ENCODE measurements around the gene EXOC3L1.

Gene EXOC3L1

GRCh38 chr16:67212766-67213165 lies 22.8 kb upstream of the EXOC3L1 start:
- TF ChIP-seq GLIS3 (CRISPR knock-in tag; IDR thresholded peaks at IDR 0.05) (no peak), PATZ1 (CRISPR knock-in tag; IDR thresholded peaks at IDR 0.05; ENCODE audit: borderline replicate concordance) (no peak), ZFP30 (CRISPR knock-in tag; IDR thresholded peaks at IDR 0.05) (no peak), OSR1 (CRISPR knock-in tag; IDR thresholded peaks at IDR 0.05) (no peak), TOX (CRISPR knock-in tag; IDR thresholded peaks at IDR 0.05; ENCODE audit: borderline replicate concordance) (no peak), ZC3H10 (CRISPR knock-in tag; IDR thresholded peaks at IDR 0.05) (no peak), ZNF565 (CRISPR knock-in tag; conservative IDR thresholded peaks at IDR 0.05; ENCODE audit: low read depth) (no peak), CSDC2 (CRISPR knock-in tag; IDR thresholded peaks at IDR 0.05) (no peak), ZFP3 (CRISPR knock-in tag; IDR thresholded peaks at IDR 0.05) (no peak), POU6F1 (CRISPR knock-in tag; IDR thresholded peaks at IDR 0.05; ENCODE audit: borderline replicate concordance, low read depth) (no peak)
- ATAC-seq: no peak

- TF ChIP-seq TCF4 (CRISPR knock-in tag; IDR thresholded peaks at IDR 0.05; ENCODE audit: borderline replicate concordance): no peak
- no peak for TF ChIP-seq SNAI2 (CRISPR knock-in tag; IDR thresholded peaks at IDR 0.05)
- no peak for TF ChIP-seq ZNF70 (CRISPR knock-in tag; IDR thresholded peaks at IDR 0.05)
- TF ChIP-seq BACH2 (CRISPR knock-in tag; IDR thresholded peaks at IDR 0.05; ENCODE audit: borderline replicate concordance): no peak
- no peak for TF ChIP-seq PPARA (CRISPR knock-in tag; IDR thresholded peaks at IDR 0.05; ENCODE audit: borderline replicate concordance)
- TF ChIP-seq CREB5 (CRISPR knock-in tag; IDR thresholded peaks at IDR 0.05; ENCODE audit: low read depth): no peak
- TF ChIP-seq TOX (CRISPR knock-in tag; IDR thresholded peaks at IDR 0.05; ENCODE audit: borderline replicate concordance): no peak
- no peak for TF ChIP-seq ARNTL (CRISPR knock-in tag; IDR thresholded peaks at IDR 0.05; ENCODE audit: borderline replicate concordance, low read depth)
- no peak for TF ChIP-seq ESRRG (CRISPR knock-in tag; IDR thresholded peaks at IDR 0.05)
- no peak for TF ChIP-seq ZC3H10 (CRISPR knock-in tag; IDR thresholded peaks at IDR 0.05)
- ATAC-seq: no peak
Measured at GRCh38 chr16:67211674-67212073, 21.7 kb upstream of the EXOC3L1 start.

- ATAC-seq: no peak
- TF ChIP-seq ZFP3 (CRISPR knock-in tag; IDR thresholded peaks at IDR 0.05) (no peak), ESRRG (CRISPR knock-in tag; IDR thresholded peaks at IDR 0.05) (no peak), ISL1 (CRISPR knock-in tag; IDR thresholded peaks at IDR 0.05) (no peak), TSHZ2 (CRISPR knock-in tag; IDR thresholded peaks at IDR 0.05) (no peak), PATZ1 (CRISPR knock-in tag; IDR thresholded peaks at IDR 0.05; ENCODE audit: borderline replicate concordance) (no peak), ZNF8 (CRISPR knock-in tag; IDR thresholded peaks at IDR 0.05) (no peak), TOX (CRISPR knock-in tag; IDR thresholded peaks at IDR 0.05; ENCODE audit: borderline replicate concordance) (no peak), TCF4 (CRISPR knock-in tag; IDR thresholded peaks at IDR 0.05; ENCODE audit: borderline replicate concordance) (no peak), CREB5 (CRISPR knock-in tag; IDR thresholded peaks at IDR 0.05; ENCODE audit: low read depth) (no peak), GLIS3 (CRISPR knock-in tag; IDR thresholded peaks at IDR 0.05) (no peak), BACH2 (CRISPR knock-in tag; IDR thresholded peaks at IDR 0.05; ENCODE audit: borderline replicate concordance) (no peak), ARNTL (CRISPR knock-in tag; IDR thresholded peaks at IDR 0.05; ENCODE audit: borderline replicate concordance, low read depth) (no peak), ZNF565 (CRISPR knock-in tag; conservative IDR thresholded peaks at IDR 0.05; ENCODE audit: low read depth) (no peak), CSRNP3 (CRISPR knock-in tag; IDR thresholded peaks at IDR 0.05) (no peak), OSR1 (CRISPR knock-in tag; IDR thresholded peaks at IDR 0.05) (no peak), SNAI2 (CRISPR knock-in tag; IDR thresholded peaks at IDR 0.05) (no peak), ZC3H10 (CRISPR knock-in tag; IDR thresholded peaks at IDR 0.05) (no peak), CSDC2 (CRISPR knock-in tag; IDR thresholded peaks at IDR 0.05) (no peak), ZFP30 (CRISPR knock-in tag; IDR thresholded peaks at IDR 0.05) (no peak)
Measured at GRCh38 chr16:67210069-67210937, 20.4 kb upstream of the EXOC3L1 start.

Measured in SK-N-SH treated with all-trans-retinoic acid at 6 μM for 48 hours (cell line).